K562 (cell line): ENCODE results near the gene SLC35E3. TPM values are rescaled to one million over a fixed set of nuclear protein-coding genes. Genes with fewer than 3 reads are reported as not detected.

Source experiments
- ARID2 ChIP-seq: fragments of 450-650 bp; IDR thresholded peaks from 2 replicates; pipeline ENCODE4 v1.6.1; 2017; ENCODE audit warnings: antibody characterized with exemption, mild to moderate bottlenecking
- CBX1 ChIP-seq: sonication (generic); IDR thresholded peaks from 2 replicates; pipeline ENCODE4 v1.6.1; 2016; ENCODE audit warnings: antibody characterized with exemption, low read depth, mild to moderate bottlenecking
- CBX3 ChIP-seq, 2 experiments: IDR thresholded peaks; 1 replicate in 1 of 2; 2 replicates in 1 of 2; pipeline ENCODE4 v1.6.1; 2012; ENCODE audit warnings: inconsistent platforms in 2 of 2, low read length in 2 of 2, borderline replicate concordance in 1 of 2, control low read depth in 1 of 2
- CSDE1 ChIP-seq, 2 experiments: fragments of 450-650 bp; IDR thresholded peaks; 2 replicates each; pipeline ENCODE4 v1.6.1; 2016; ENCODE audit warnings: mild to moderate bottlenecking in 1 of 2
- ETV5 ChIP-seq: sonication (generic); formaldehyde crosslinking; IDR thresholded peaks from 2 replicates; pipeline ENCODE4 v1.4.0; 2020; ENCODE audit warnings: low read depth, mild to moderate bottlenecking, missing genetic modification reagents
- ETV6 ChIP-seq, 3 experiments: fragments of 150-350 bp in 1 of 3; sonication (generic) in 1 of 3; formaldehyde crosslinking in 1 of 3; IDR thresholded peaks; 2 replicates each; pipeline versions ENCODE4 v1.6.1 to v1.8.0; 2014 to 2022; ENCODE audit warnings: borderline replicate concordance in 2 of 3, low read depth in 2 of 3, antibody characterized with exemption in 1 of 3, low read length in 1 of 3, mild to moderate bottlenecking in 1 of 3, missing genetic modification reagents in 1 of 3
- KAT2B ChIP-seq: IDR thresholded peaks from one replicate; pipeline ENCODE4 v1.6.1; 2012; ENCODE audit warnings: low read depth, mild to moderate bottlenecking, control low read depth, inconsistent platforms, low read length, moderate library complexity
- MBD2 ChIP-seq: sonication (generic); IDR thresholded peaks from 2 replicates; pipeline ENCODE4 v1.6.1; 2016; ENCODE audit warnings: low read depth, borderline replicate concordance
- NFE2 ChIP-seq: IDR thresholded peaks from 2 replicates; pipeline ENCODE4 v1.6.1; 2014; ENCODE audit warnings: antibody characterized with exemption, low read depth
- NR1H2 ChIP-seq: sonication (generic); formaldehyde crosslinking; IDR thresholded peaks from 2 replicates; pipeline ENCODE4 v1.4.0; 2020; ENCODE audit warnings: mild to moderate bottlenecking, missing genetic modification reagents
- OTX1 ChIP-seq: fragments of 450-650 bp; formaldehyde crosslinking; IDR thresholded peaks from 2 replicates; pipeline ENCODE4 v1.4.0; 2022; ENCODE audit warnings: mild to moderate bottlenecking
- POLR2B ChIP-seq: fragments of 450-650 bp; IDR thresholded peaks from 2 replicates; pipeline ENCODE4 v1.6.1; 2018; ENCODE audit warnings: low read depth; ENCODE audit not compliant: partially characterized antibody
- PTRF ChIP-seq: fragments of 450-650 bp; IDR thresholded peaks from 2 replicates; pipeline ENCODE4 v1.6.1; 2016; ENCODE audit warnings: mild to moderate bottlenecking, missing genetic modification characterization, missing compliant biosample characterization
- PTTG1 ChIP-seq: fragments of 450-650 bp; IDR thresholded peaks from 2 replicates; pipeline ENCODE4 v1.6.1; 2016; ENCODE audit warnings: low read depth, mild to moderate bottlenecking, missing genetic modification characterization, missing compliant biosample characterization
- RAD51 ChIP-seq: fragments of 450-650 bp; IDR thresholded peaks from 2 replicates; pipeline ENCODE4 v1.7.1; 2016; ENCODE audit warnings: low read depth, mild to moderate bottlenecking, borderline replicate concordance
- RB1 ChIP-seq: fragments of 450-650 bp; IDR thresholded peaks from 2 replicates; pipeline ENCODE4 v1.6.1; 2017; ENCODE audit warnings: low read depth, mild to moderate bottlenecking
- RBM22 ChIP-seq: fragments of 200-400 bp; formaldehyde crosslinking; IDR thresholded peaks from 2 replicates; pipeline ENCODE4 v1.6.1; 2018; ENCODE audit warnings: low read length, low read depth; ENCODE audit not compliant: poor library complexity, severe bottlenecking
- RFX1 ChIP-seq: fragments of 450-650 bp; IDR thresholded peaks from 2 replicates; pipeline ENCODE4 v1.6.1; 2016; ENCODE audit warnings: mild to moderate bottlenecking, moderate library complexity
- RHOXF2B ChIP-seq: fragments of 250-450 bp; sonication (Bioruptor Pico); conservative IDR thresholded peaks from 2 replicates; pipeline ENCODE4 v1.5.1; 2021
- SNRNP70 ChIP-seq: fragments of 200-400 bp; formaldehyde crosslinking; optimal IDR thresholded peaks from 2 replicates; pipeline ENCODE3; 2017; ENCODE audit warnings: low read depth, low read length
- U2AF2 ChIP-seq: fragments of 200-400 bp; formaldehyde crosslinking; optimal IDR thresholded peaks from 2 replicates; pipeline ENCODE3; 2017; ENCODE audit warnings: low read depth, mild to moderate bottlenecking, low read length
- YBX1 ChIP-seq: fragments of 450-650 bp; IDR thresholded peaks from 2 replicates; pipeline ENCODE4 v1.7.1; 2016; ENCODE audit warnings: mild to moderate bottlenecking
- ZKSCAN8 ChIP-seq: fragments of 200-800 bp; sonication (Bioruptor generic); IDR thresholded peaks from 2 replicates; pipeline ENCODE4 v1.6.1; 2016; ENCODE audit warnings: missing genetic modification characterization, missing compliant biosample characterization
- ZNF146 ChIP-seq: IDR thresholded peaks from one replicate; pipeline ENCODE4 v1.6.1; 2018; ENCODE audit warnings: missing compliant biosample characterization; ENCODE audit not compliant: unreplicated experiment
- ZNF384 ChIP-seq: IDR thresholded peaks from 2 replicates; pipeline ENCODE4 v1.6.1; 2012; ENCODE audit warnings: low read depth, low read length, improper control_type of control experiment
- ZNF764 ChIP-seq: fragments of 250-450 bp; sonication (Bioruptor Pico); IDR thresholded peaks from 2 replicates; pipeline ENCODE4 v1.4.0; 2020; ENCODE audit warnings: low read depth, mild to moderate bottlenecking, moderate library complexity
- polyA plus RNA-seq, 8 experiments: library from polyadenylated mRNA; depleted of rRNA in 4 of 8; stranded (reverse) in 5 of 8; unstranded in 3 of 8; fragments of >200 nt; fragmentation: Nextera tagmentation in 2 of 8; fragmentation: Illumina TruSeq in 1 of 8; extraction: Ambion mirVana in 2 of 8; extraction: Trizol in 1 of 8; gene quantifications; 2 replicates each; pipeline versions ENCODE4 v1.2.1 to v1.2.3, GENCODE V29; 2011 to 2014; ENCODE audit warnings: inconsistent platforms in 1 of 8, missing spikeins in 1 of 8
- total RNA-seq, 7 experiments: library from RNA; depleted of rRNA in 6 of 7; stranded (reverse); fragments of >200 nt in 6 of 7; fragmentation: Illumina TruSeq in 2 of 7; extraction: Trizol in 2 of 7; gene quantifications; 2 replicates each; pipeline versions ENCODE4 v1.2.1 to v1.2.3, GENCODE V29; 2011 to 2021; ENCODE audit warnings: low replicate concordance in 1 of 7
- TF ChIP-seq, protein P1 (sequence below): sonication (generic); formaldehyde crosslinking; IDR thresholded peaks from 2 replicates; pipeline ENCODE4 v1.8.1; 2023; ENCODE audit warnings: mild to moderate bottlenecking, missing genetic modification reagents
- TF ChIP-seq, protein P2 (sequence below): fragments of 250-450 bp; sonication (Bioruptor Pico); IDR thresholded peaks from 2 replicates; pipeline ENCODE4 v1.8.0; 2021; ENCODE audit warnings: moderate library complexity, mild to moderate bottlenecking, inconsistent platforms

SLC35E3 gene
- total and polyA plus RNA-seq, 9 of the 15 experiments (the other 6 are each of a cell fraction or from before 2014, with no cell fraction given): 1.2 to 5.9 (median 3.8) TPM

- TF ChIP-seq ETV5 (CRISPR knock-in tag) (peak; percentile 23; the same call in 1 of the 2 replicates), ZNF384 (no peak), ZNF146 (CRISPR knock-in tag) (no peak), ZNF764 (no peak), NFE2 (peak; percentile 76), RHOXF2B (CRISPR knock-in tag) (no peak), NR1H2 (CRISPR knock-in tag) (no peak), RB1 (no peak), ARID2 (no peak), YBX1 (no peak), RAD51 (no peak), U2AF2 (no peak), ZKSCAN8 (CRISPR knock-in tag) (no peak), PTRF (tag) (no peak), OTX1 (no peak), POLR2B (peak; percentile 3), RFX1 (no peak), ETV6 (IDR thresholded peaks at IDR 0.05; ENCODE audit: borderline replicate concordance in 1 of 2, low read depth in 2 of 2, low read length in 1 of 2) (no peak), ETV6 (CRISPR knock-in tag; IDR thresholded peaks at IDR 0.05; ENCODE audit: borderline replicate concordance) (no peak), SNRNP70 (no peak), KAT2B (no peak), CBX3 (IDR thresholded peaks at IDR 0.05; ENCODE audit: borderline replicate concordance in 1 of 2, low read length in 2 of 2) (peak in 1 of 2 experiments; percentile 21; a peak in 1 of 3 replicates), MBD2 (no peak), CSDE1 (IDR thresholded peaks at IDR 0.05) (no peak), CBX1 (no peak), PTTG1 (tag) (no peak), RBM22 (peak; percentile 70)
- TF ChIP-seq, protein P1, sequence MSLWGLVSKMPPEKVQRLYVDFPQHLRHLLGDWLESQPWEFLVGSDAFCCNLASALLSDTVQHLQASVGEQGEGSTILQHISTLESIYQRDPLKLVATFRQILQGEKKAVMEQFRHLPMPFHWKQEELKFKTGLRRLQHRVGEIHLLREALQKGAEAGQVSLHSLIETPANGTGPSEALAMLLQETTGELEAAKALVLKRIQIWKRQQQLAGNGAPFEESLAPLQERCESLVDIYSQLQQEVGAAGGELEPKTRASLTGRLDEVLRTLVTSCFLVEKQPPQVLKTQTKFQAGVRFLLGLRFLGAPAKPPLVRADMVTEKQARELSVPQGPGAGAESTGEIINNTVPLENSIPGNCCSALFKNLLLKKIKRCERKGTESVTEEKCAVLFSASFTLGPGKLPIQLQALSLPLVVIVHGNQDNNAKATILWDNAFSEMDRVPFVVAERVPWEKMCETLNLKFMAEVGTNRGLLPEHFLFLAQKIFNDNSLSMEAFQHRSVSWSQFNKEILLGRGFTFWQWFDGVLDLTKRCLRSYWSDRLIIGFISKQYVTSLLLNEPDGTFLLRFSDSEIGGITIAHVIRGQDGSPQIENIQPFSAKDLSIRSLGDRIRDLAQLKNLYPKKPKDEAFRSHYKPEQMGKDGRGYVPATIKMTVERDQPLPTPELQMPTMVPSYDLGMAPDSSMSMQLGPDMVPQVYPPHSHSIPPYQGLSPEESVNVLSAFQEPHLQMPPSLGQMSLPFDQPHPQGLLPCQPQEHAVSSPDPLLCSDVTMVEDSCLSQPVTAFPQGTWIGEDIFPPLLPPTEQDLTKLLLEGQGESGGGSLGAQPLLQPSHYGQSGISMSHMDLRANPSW (CRISPR knock-in tag): no peak
- TF ChIP-seq, protein P2, sequence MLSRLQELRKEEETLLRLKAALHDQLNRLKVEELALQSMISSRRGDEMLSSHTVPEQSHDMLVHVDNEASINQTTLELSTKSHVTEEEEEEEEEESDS (CRISPR knock-in tag): no peak
These were observed 62.6 kb downstream of the SLC35E3 start (continued) for GRCh38 chr12:68808388-68809189.
